K562 (cell line): ENCODE data around the gene NLGN2. TPM values are rescaled to one million over a fixed set of nuclear protein-coding genes. Genes with fewer than 3 reads are reported as not detected.
A peak's percentile ranks its signal among the peaks of the same experiment; 100 is the strongest.

Source experiments
- ARID2 ChIP-seq: fragments of 450-650 bp; IDR thresholded peaks from 2 replicates; pipeline ENCODE4 v1.6.1; 2017; ENCODE audit warnings: antibody characterized with exemption, mild to moderate bottlenecking
- ARNT ChIP-seq, 2 experiments: fragments of 450-650 bp; IDR thresholded peaks; 2 replicates each; pipeline ENCODE4 v1.6.1; 2016; ENCODE audit warnings: mild to moderate bottlenecking in 1 of 2
- ELF4 ChIP-seq: fragments of 450-650 bp; formaldehyde crosslinking; IDR thresholded peaks from 2 replicates; pipeline ENCODE4 v1.4.0; 2022; ENCODE audit warnings: missing genetic modification characterization
- FOSL1 ChIP-seq: fragments of 200-800 bp; sonication (Bioruptor generic); conservative IDR thresholded peaks from 2 replicates; pipeline ENCODE4 v1.6.1; 2016; ENCODE audit warnings: missing genetic modification characterization, missing compliant biosample characterization
- ILF3 ChIP-seq: fragments of 450-650 bp; IDR thresholded peaks from 2 replicates; pipeline ENCODE4 v1.6.1; 2018; ENCODE audit warnings: antibody characterized with exemption, mild to moderate bottlenecking, moderate library complexity, borderline replicate concordance
- RFX7 ChIP-seq: fragments of 250-450 bp; sonication (Bioruptor Pico); IDR thresholded peaks from 2 replicates; pipeline ENCODE4 v1.5.1; 2021; ENCODE audit warnings: mild to moderate bottlenecking
- SETDB1 ChIP-seq: IDR thresholded peaks from one replicate; pipeline ENCODE4 v1.6.1; 2012; ENCODE audit warnings: low read length, control low read depth, inconsistent platforms
- SMAD1 ChIP-seq: fragments of 150-350 bp; IDR thresholded peaks from 2 replicates; pipeline ENCODE4 v1.6.1; 2014; ENCODE audit warnings: low read length, low read depth; ENCODE audit not compliant: partially characterized antibody
- TCF7L2 ChIP-seq: fragments of 150-350 bp; IDR thresholded peaks from 2 replicates; pipeline ENCODE4 v1.6.1; 2016; ENCODE audit warnings: low read depth, mild to moderate bottlenecking, low read length, moderate library complexity
- TEAD2 ChIP-seq: fragments of 450-650 bp; IDR thresholded peaks from 2 replicates; pipeline ENCODE4 v1.6.1; 2016; ENCODE audit warnings: missing genetic modification characterization, control low read depth, missing compliant biosample characterization
- WHSC1 ChIP-seq: IDR thresholded peaks from one replicate; pipeline ENCODE4 v1.6.1; 2012; ENCODE audit warnings: low read length, control low read depth, inconsistent platforms
- ZNF165 ChIP-seq: fragments of 250-450 bp; sonication (Bioruptor Pico); IDR thresholded peaks from 2 replicates; pipeline ENCODE4 v1.4.0; 2020; ENCODE audit warnings: borderline replicate concordance
- ZNF551 ChIP-seq: fragments of 250-450 bp; sonication (Bioruptor Pico); IDR thresholded peaks from 2 replicates; pipeline ENCODE4 v1.5.0; 2021; ENCODE audit warnings: mild to moderate bottlenecking, moderate library complexity
- ZNF561 ChIP-seq: fragments of 450-650 bp; formaldehyde crosslinking; conservative IDR thresholded peaks from 2 replicates; pipeline ENCODE4 v1.4.0; 2020; ENCODE audit warnings: mild to moderate bottlenecking, moderate library complexity
- polyA plus RNA-seq, 8 experiments: library from polyadenylated mRNA; depleted of rRNA in 4 of 8; stranded (reverse) in 5 of 8; unstranded in 3 of 8; fragments of >200 nt; fragmentation: Nextera tagmentation in 2 of 8; fragmentation: Illumina TruSeq in 1 of 8; extraction: Ambion mirVana in 2 of 8; extraction: Trizol in 1 of 8; gene quantifications; 2 replicates each; pipeline versions ENCODE4 v1.2.1 to v1.2.3, GENCODE V29; 2011 to 2014; ENCODE audit warnings: inconsistent platforms in 1 of 8, missing spikeins in 1 of 8
- total RNA-seq, 7 experiments: library from RNA; depleted of rRNA in 6 of 7; stranded (reverse); fragments of >200 nt in 6 of 7; fragmentation: Illumina TruSeq in 2 of 7; extraction: Trizol in 2 of 7; gene quantifications; 2 replicates each; pipeline versions ENCODE4 v1.2.1 to v1.2.3, GENCODE V29; 2011 to 2021; ENCODE audit warnings: low replicate concordance in 1 of 7
- TF ChIP-seq, protein P1 (sequence below), 3 experiments: fragments of 200-800 bp in 1 of 3; sonication (Bioruptor generic) in 1 of 3; sonication (generic) in 1 of 3; formaldehyde crosslinking in 1 of 3; IDR thresholded peaks; 2 replicates each; pipeline versions ENCODE4 v1.6.1 to v1.8.0; 2016 to 2022; ENCODE audit warnings: mild to moderate bottlenecking in 2 of 3, missing compliant biosample characterization in 2 of 3, missing genetic modification characterization in 2 of 3, missing genetic modification reagents in 1 of 3
- TF ChIP-seq, protein P2 (sequence below): fragments of 250-450 bp; sonication (Bioruptor Pico); IDR thresholded peaks from 2 replicates; pipeline ENCODE4 v1.8.0; 2022; ENCODE audit warnings: moderate library complexity, mild to moderate bottlenecking, inconsistent platforms
- TF ChIP-seq, protein P3 (sequence below), 3 experiments: IDR thresholded peaks in 2 of 3; conservative IDR thresholded peaks in 1 of 3; 2 replicates each; pipeline ENCODE4 v1.5.1; 2011 to 2012; ENCODE audit warnings: low read length in 3 of 3, mild to moderate bottlenecking in 3 of 3, control low read depth in 2 of 3, improper control_type of control experiment in 1 of 3, inconsistent platforms in 1 of 3, low read depth in 1 of 3, mixed read lengths in 1 of 3, moderate library complexity in 1 of 3; ENCODE audit not compliant: insufficient read depth in 2 of 3
- TF ChIP-seq, protein P4 (sequence below), 2 experiments: fragments of 450-650 bp; conservative IDR thresholded peaks; 2 replicates each; pipeline ENCODE4 v1.6.1; 2017; ENCODE audit warnings: mild to moderate bottlenecking in 2 of 2, moderate library complexity in 2 of 2
- TF ChIP-seq, protein P5 (sequence below): sonication (generic); formaldehyde crosslinking; IDR thresholded peaks from 2 replicates; pipeline ENCODE4 v1.8.0; 2022; ENCODE audit warnings: mild to moderate bottlenecking, missing genetic modification reagents

Gene NLGN2
- total and polyA plus RNA-seq, 9 of the 15 experiments (the other 6 are each of a cell fraction or from before 2014, with no cell fraction given) = 0.11 to 7.8 (median 0.77) TPM

DNA sequence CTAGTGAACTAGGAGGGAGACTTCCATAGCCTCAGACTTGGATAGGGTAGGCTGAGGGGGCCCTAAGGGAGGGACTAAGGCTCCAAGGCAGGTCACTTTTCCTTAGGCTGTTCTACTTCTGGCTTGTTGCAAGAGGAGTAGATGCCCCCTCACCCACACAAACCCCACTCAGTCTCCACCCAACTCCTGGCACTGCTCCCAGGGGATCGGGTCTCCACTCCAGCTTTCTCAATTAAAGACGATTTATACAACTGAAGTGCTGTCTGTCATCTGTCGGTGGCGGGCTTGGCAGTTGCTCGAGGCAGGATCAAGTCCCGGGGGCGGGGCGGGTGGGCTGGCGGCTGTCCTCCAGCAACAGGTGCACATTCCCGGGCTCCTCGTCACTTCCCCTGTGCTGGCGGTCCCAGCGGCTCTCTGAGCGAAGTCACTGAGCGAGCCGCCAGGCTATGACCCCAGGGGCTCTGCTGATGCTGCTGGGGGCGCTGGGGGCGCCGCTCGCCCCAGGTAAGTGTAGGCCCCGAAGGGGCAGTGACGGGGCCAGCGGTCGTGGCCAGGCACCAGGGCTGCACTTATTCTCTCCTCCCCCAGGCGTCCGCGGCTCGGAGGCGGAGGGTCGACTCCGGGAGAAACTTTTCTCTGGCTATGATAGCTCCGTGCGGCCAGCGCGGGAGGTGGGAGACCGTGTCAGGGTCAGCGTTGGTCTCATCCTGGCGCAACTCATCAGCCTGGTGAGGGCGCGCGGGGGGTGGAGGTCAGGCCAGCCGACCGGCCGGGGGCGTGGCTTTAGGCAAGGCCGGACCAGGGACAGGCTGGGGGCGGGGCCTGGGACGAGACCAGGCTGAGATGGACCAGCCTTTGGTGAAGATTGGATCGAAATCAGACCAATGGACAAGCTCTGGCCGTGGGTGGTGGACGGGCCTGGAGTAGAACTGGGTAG, 37.3 kb downstream of the NLGN2 start, which contains the start of gene CHRNB1 (continued):
- TF ChIP-seq, protein P1, sequence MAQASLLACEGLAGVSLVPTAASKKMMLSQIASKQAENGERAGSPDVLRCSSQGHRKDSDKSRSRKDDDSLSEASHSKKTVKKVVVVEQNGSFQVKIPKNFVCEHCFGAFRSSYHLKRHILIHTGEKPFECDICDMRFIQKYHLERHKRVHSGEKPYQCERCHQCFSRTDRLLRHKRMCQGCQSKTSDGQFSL (CRISPR knock-in tag; IDR thresholded peaks at IDR 0.05) = no peak
- TF ChIP-seq, protein P1 (tag; IDR thresholded peaks at IDR 0.05) = no peak
- TF ChIP-seq, protein P2, sequence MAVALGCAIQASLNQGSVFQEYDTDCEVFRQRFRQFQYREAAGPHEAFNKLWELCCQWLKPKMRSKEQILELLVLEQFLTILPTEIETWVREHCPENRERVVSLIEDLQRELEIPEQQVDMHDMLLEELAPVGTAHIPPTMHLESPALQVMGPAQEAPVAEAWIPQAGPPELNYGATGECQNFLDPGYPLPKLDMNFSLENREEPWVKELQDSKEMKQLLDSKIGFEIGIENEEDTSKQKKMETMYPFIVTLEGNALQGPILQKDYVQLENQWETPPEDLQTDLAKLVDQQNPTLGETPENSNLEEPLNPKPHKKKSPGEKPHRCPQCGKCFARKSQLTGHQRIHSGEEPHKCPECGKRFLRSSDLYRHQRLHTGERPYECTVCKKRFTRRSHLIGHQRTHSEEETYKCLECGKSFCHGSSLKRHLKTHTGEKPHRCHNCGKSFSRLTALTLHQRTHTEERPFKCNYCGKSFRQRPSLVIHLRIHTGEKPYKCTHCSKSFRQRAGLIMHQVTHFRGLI (CRISPR knock-in tag) = no peak
- TF ChIP-seq FOSL1 (tag) = no peak
- no peak for TF ChIP-seq ZNF165 (CRISPR knock-in tag)
- TF ChIP-seq ILF3 = no peak
- no peak for TF ChIP-seq SETDB1
- TF ChIP-seq, protein P3, sequence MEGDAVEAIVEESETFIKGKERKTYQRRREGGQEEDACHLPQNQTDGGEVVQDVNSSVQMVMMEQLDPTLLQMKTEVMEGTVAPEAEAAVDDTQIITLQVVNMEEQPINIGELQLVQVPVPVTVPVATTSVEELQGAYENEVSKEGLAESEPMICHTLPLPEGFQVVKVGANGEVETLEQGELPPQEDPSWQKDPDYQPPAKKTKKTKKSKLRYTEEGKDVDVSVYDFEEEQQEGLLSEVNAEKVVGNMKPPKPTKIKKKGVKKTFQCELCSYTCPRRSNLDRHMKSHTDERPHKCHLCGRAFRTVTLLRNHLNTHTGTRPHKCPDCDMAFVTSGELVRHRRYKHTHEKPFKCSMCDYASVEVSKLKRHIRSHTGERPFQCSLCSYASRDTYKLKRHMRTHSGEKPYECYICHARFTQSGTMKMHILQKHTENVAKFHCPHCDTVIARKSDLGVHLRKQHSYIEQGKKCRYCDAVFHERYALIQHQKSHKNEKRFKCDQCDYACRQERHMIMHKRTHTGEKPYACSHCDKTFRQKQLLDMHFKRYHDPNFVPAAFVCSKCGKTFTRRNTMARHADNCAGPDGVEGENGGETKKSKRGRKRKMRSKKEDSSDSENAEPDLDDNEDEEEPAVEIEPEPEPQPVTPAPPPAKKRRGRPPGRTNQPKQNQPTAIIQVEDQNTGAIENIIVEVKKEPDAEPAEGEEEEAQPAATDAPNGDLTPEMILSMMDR (IDR thresholded peaks at IDR 0.05 in 2 of 3, conservative IDR thresholded peaks at IDR 0.05 in 1 of 3; ENCODE audit: insufficient read depth in 2 of 3, low read depth in 1 of 3, low read length in 3 of 3) = peak in 2 of 3 experiments; percentile 10 to 16; a peak in 1 of 6 replicates
- no peak for TF ChIP-seq SMAD1
- no peak for TF ChIP-seq TCF7L2
- no peak for TF ChIP-seq RFX7 (CRISPR knock-in tag)
- TF ChIP-seq ZNF561 (CRISPR knock-in tag) = no peak
- no peak for TF ChIP-seq ZNF551 (CRISPR knock-in tag)
- TF ChIP-seq, protein P4, sequence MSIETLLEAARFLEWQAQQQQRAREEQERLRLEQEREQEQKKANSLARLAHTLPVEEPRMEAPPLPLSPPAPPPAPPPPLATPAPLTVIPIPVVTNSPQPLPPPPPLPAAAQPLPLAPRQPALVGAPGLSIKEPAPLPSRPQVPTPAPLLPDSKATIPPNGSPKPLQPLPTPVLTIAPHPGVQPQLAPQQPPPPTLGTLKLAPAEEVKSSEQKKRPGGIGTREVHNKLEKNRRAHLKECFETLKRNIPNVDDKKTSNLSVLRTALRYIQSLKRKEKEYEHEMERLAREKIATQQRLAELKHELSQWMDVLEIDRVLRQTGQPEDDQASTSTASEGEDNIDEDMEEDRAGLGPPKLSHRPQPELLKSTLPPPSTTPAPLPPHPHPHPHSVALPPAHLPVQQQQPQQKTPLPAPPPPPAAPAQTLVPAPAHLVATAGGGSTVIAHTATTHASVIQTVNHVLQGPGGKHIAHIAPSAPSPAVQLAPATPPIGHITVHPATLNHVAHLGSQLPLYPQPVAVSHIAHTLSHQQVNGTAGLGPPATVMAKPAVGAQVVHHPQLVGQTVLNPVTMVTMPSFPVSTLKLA (conservative IDR thresholded peaks at IDR 0.05) = peak in 1 of 2 experiments; percentile 20; a peak in 1 of 4 replicates
- no peak for TF ChIP-seq ARID2
- TF ChIP-seq, protein P5, sequence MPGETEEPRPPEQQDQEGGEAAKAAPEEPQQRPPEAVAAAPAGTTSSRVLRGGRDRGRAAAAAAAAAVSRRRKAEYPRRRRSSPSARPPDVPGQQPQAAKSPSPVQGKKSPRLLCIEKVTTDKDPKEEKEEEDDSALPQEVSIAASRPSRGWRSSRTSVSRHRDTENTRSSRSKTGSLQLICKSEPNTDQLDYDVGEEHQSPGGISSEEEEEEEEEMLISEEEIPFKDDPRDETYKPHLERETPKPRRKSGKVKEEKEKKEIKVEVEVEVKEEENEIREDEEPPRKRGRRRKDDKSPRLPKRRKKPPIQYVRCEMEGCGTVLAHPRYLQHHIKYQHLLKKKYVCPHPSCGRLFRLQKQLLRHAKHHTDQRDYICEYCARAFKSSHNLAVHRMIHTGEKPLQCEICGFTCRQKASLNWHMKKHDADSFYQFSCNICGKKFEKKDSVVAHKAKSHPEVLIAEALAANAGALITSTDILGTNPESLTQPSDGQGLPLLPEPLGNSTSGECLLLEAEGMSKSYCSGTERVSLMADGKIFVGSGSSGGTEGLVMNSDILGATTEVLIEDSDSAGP (CRISPR knock-in tag) = no peak
- TF ChIP-seq WHSC1 = no peak
- no peak for TF ChIP-seq ARNT (IDR thresholded peaks at IDR 0.05)
- TF ChIP-seq TEAD2 = no peak
- no peak for TF ChIP-seq ELF4 (CRISPR knock-in tag)
